IPS-18a (cell line): ENCODE measurements around the gene CASQ1.

Source experiments
- H3K27ac ChIP-seq: one replicate; pipeline ENCODE4 v1.5.1; 2013; ENCODE audit warnings: low read length
- H3K27me3 ChIP-seq: one replicate; pipeline ENCODE4 v1.6.1; 2013; ENCODE audit warnings: mild to moderate bottlenecking, low read length; ENCODE audit not compliant: control insufficient read depth, insufficient read depth
- H3K36me3 ChIP-seq: one replicate; pipeline ENCODE4 v1.6.1; 2013; ENCODE audit warnings: low read depth, low read length; ENCODE audit not compliant: control insufficient read depth
- H3K4me1 ChIP-seq: one replicate; pipeline ENCODE4 v1.6.1; 2013; ENCODE audit warnings: low read depth, low read length; ENCODE audit not compliant: control insufficient read depth
- H3K4me3 ChIP-seq: one replicate; pipeline ENCODE4 v1.5.1; 2013; ENCODE audit warnings: low read length
- H3K9ac ChIP-seq: one replicate; pipeline ENCODE4 v1.6.1; 2013; ENCODE audit warnings: mild to moderate bottlenecking, low read length, moderate library complexity
- H3K9me3 ChIP-seq: one replicate; pipeline ENCODE4 v1.6.1; 2013; ENCODE audit warnings: low read depth, low read length; ENCODE audit not compliant: control insufficient read depth

Gene CASQ1

GRCh38 chr1:160158031-160158430 is 32.3 kb upstream of the CASQ1 start:
- Histone ChIP-seq H3K27me3 (no peaks in the 10 kb centered on the region), H3K4me3 (no peak overlapping the region), H3K9me3 (no peaks in the 10 kb centered on the region)

GRCh38 chr1:160158534-160158933 is 31.8 kb upstream of the CASQ1 start:
- Histone ChIP-seq H3K27ac (no peak overlapping the region), H3K9ac (no peak overlapping the region), H3K4me1 (peaks cover 3% of the 10 kb centered on the region), H3K4me3 (no peak overlapping the region), H3K36me3 (no peaks in the 10 kb centered on the region), H3K27me3 (no peaks in the 10 kb centered on the region), H3K9me3 (no peaks in the 10 kb centered on the region)

More at GRCh38 chr1:160158031-160158430, 32.3 kb upstream of the CASQ1 start:
- Histone ChIP-seq H3K36me3 (no peaks in the 10 kb centered on the region), H3K9ac (no peak overlapping the region), H3K27ac (no peak overlapping the region), H3K4me1 (peaks cover 3% of the 10 kb centered on the region)

GRCh38 chr1:160159846-160160245 is 30.5 kb upstream of the CASQ1 start:
- H3K9me3 ChIP-seq = no peaks in the 10 kb centered on the region
- H3K4me1 ChIP-seq = peaks cover 3% of the 10 kb centered on the region
- no peaks in the 10 kb centered on the region for H3K36me3 ChIP-seq
- H3K27me3 ChIP-seq = no peaks in the 10 kb centered on the region
- no peak overlapping the region for H3K4me3 ChIP-seq
- no peak overlapping the region for H3K9ac ChIP-seq
- H3K27ac ChIP-seq = no peak overlapping the region

- Histone ChIP-seq H3K36me3 (no peaks in the 10 kb centered on the region), H3K4me1 (peaks cover 9% of the 10 kb centered on the region), H3K9ac (no peak overlapping the region), H3K27me3 (no peaks in the 10 kb centered on the region), H3K4me3 (no peak overlapping the region), H3K9me3 (no peaks in the 10 kb centered on the region), H3K27ac (no peak overlapping the region)
These were observed 28.2 kb upstream of the CASQ1 start for GRCh38 chr1:160161965-160162705.

- Histone ChIP-seq H3K9me3 (no peaks in the 10 kb centered on the region), H3K27ac (no peak overlapping the region), H3K4me1 (peaks cover 17% of the 10 kb centered on the region), H3K36me3 (no peaks in the 10 kb centered on the region), H3K4me3 (no peak overlapping the region), H3K27me3 (no peaks in the 10 kb centered on the region), H3K9ac (no peak overlapping the region)
These were observed 27.4 kb upstream of the CASQ1 start for GRCh38 chr1:160162931-160163330.

GRCh38 chr1:160163615-160164014 is 26.8 kb upstream of the CASQ1 start:
- H3K36me3 ChIP-seq = no peaks in the 10 kb centered on the region
- H3K9me3 ChIP-seq = no peaks in the 10 kb centered on the region
- no peak overlapping the region for H3K27ac ChIP-seq
- H3K9ac ChIP-seq = no peak overlapping the region
- H3K4me1 ChIP-seq = peaks cover 23% of the 10 kb centered on the region
- no peaks in the 10 kb centered on the region for H3K27me3 ChIP-seq
- H3K4me3 ChIP-seq = no peak overlapping the region

- no peaks in the 10 kb centered on the region for H3K9me3 ChIP-seq
- no peak overlapping the region for H3K9ac ChIP-seq
- peaks cover 28% of the 10 kb centered on the region for H3K4me1 ChIP-seq
- H3K27me3 ChIP-seq = no peaks in the 10 kb centered on the region
- no peak overlapping the region for H3K27ac ChIP-seq
- no peaks in the 10 kb centered on the region for H3K36me3 ChIP-seq
- no peak overlapping the region for H3K4me3 ChIP-seq
These were observed 26.3 kb upstream of the CASQ1 start for GRCh38 chr1:160164121-160164520.

- Histone ChIP-seq H3K36me3 (no peaks in the 10 kb centered on the region), H3K27me3 (no peaks in the 10 kb centered on the region), H3K9me3 (no peaks in the 10 kb centered on the region), H3K27ac (no peak overlapping the region), H3K9ac (no peak overlapping the region), H3K4me3 (no peak overlapping the region), H3K4me1 (peaks cover 47% of the 10 kb centered on the region)
These were observed 24.1 kb upstream of the CASQ1 start for GRCh38 chr1:160166166-160166868.

GRCh38 chr1:160167056-160167455 is 23.3 kb upstream of the CASQ1 start:
- Histone ChIP-seq H3K9ac (no peak overlapping the region), H3K36me3 (no peaks in the 10 kb centered on the region), H3K27me3 (no peaks in the 10 kb centered on the region), H3K9me3 (no peaks in the 10 kb centered on the region), H3K27ac (no peak overlapping the region), H3K4me1 (peaks cover 55% of the 10 kb centered on the region), H3K4me3 (no peak overlapping the region)

- no peak overlapping the region for H3K4me3 ChIP-seq
- no peaks in the 10 kb centered on the region for H3K27me3 ChIP-seq
- H3K9ac ChIP-seq = no peak overlapping the region
- H3K9me3 ChIP-seq = no peaks in the 10 kb centered on the region
- H3K27ac ChIP-seq = no peak overlapping the region
- peaks cover 57% of the 10 kb centered on the region for H3K4me1 ChIP-seq
- H3K36me3 ChIP-seq = no peaks in the 10 kb centered on the region
These were observed 22.8 kb upstream of the CASQ1 start for GRCh38 chr1:160167580-160167979.

- H3K4me1 ChIP-seq = peaks cover 60% of the 10 kb centered on the region
- no peaks in the 10 kb centered on the region for H3K9me3 ChIP-seq
- no peaks in the 10 kb centered on the region for H3K27me3 ChIP-seq
- no peaks in the 10 kb centered on the region for H3K36me3 ChIP-seq
- H3K27ac ChIP-seq = no peak overlapping the region
- no peak overlapping the region for H3K4me3 ChIP-seq
- H3K9ac ChIP-seq = no peak overlapping the region
These were observed 22.4 kb upstream of the CASQ1 start for GRCh38 chr1:160168016-160168415.
